H9 (cell line): ENCODE results near the gene XRN1. TPM values are rescaled to one million over a fixed set of nuclear protein-coding genes. Genes with fewer than 3 reads are reported as not detected.

Source experiments
- DNase-seq: peaks from one replicate; pipeline ENCODE4 v3.0.0-alpha.2; 2017
- H2AFZ ChIP-seq: one replicate; pipeline ENCODE4 v1.6.1; 2013; ENCODE audit warnings: mild to moderate bottlenecking, low read length, control low read depth, moderate library complexity
- H2AK5ac ChIP-seq: 2 replicates; pipeline ENCODE4 v1.6.1; 2013; ENCODE audit warnings: low read length, control low read depth, mixed read lengths; ENCODE audit not compliant: insufficient read length
- H2BK120ac ChIP-seq: one replicate; pipeline ENCODE4 v1.6.1; 2013; ENCODE audit warnings: low read depth, mild to moderate bottlenecking, low read length, control low read depth, inconsistent platforms; ENCODE audit not compliant: poor library complexity, severe bottlenecking
- H2BK12ac ChIP-seq: 2 replicates; pipeline ENCODE4 v1.6.1; 2013; ENCODE audit warnings: low read length, control low read depth, mixed read lengths, low read depth; ENCODE audit not compliant: insufficient read length
- H2BK15ac ChIP-seq: 2 replicates; pipeline ENCODE4 v1.6.1; 2013; ENCODE audit warnings: low read depth, low read length, control low read depth
- H2BK20ac ChIP-seq: one replicate; pipeline ENCODE4 v1.6.1; 2013; ENCODE audit warnings: low read depth, mild to moderate bottlenecking, low read length, control low read depth, inconsistent platforms; ENCODE audit not compliant: poor library complexity, severe bottlenecking
- H2BK5ac ChIP-seq: 2 replicates; pipeline ENCODE4 v1.6.1; 2013; ENCODE audit warnings: low read length, control low read depth, mixed read lengths; ENCODE audit not compliant: insufficient read length
- H3K14ac ChIP-seq: 2 replicates; pipeline ENCODE4 v1.6.1; 2013; ENCODE audit warnings: low read length, control low read depth; ENCODE audit not compliant: insufficient read depth
- H3K18ac ChIP-seq: 2 replicates; pipeline ENCODE4 v1.6.1; 2013; ENCODE audit warnings: low read depth, mild to moderate bottlenecking, mixed read lengths, low read length, control low read depth; ENCODE audit not compliant: insufficient read length
- H3K23ac ChIP-seq: 2 replicates; pipeline ENCODE4 v1.6.1; 2013; ENCODE audit warnings: low read length, control low read depth, mixed read lengths, low read depth; ENCODE audit not compliant: insufficient read length
- H3K23me2 ChIP-seq: 2 replicates; pipeline ENCODE4 v1.6.1; 2013; ENCODE audit warnings: low read depth, mild to moderate bottlenecking, mixed read lengths, low read length, control low read depth; ENCODE audit not compliant: insufficient read length, poor library complexity, severe bottlenecking
- H3K27ac ChIP-seq: 2 replicates; pipeline ENCODE4 v1.5.1; 2013; ENCODE audit warnings: low read length, control low read depth, mixed read lengths, low read depth; ENCODE audit not compliant: insufficient read length
- H3K27me3 ChIP-seq: 2 replicates; pipeline ENCODE4 v1.6.1; 2013; ENCODE audit warnings: low read length, control low read depth, inconsistent platforms; ENCODE audit not compliant: insufficient read depth
- H3K4ac ChIP-seq: 2 replicates; pipeline ENCODE4 v1.6.1; 2013; ENCODE audit warnings: low read depth, mild to moderate bottlenecking, control low read depth, inconsistent platforms, low read length, moderate library complexity
- H3K4me1 ChIP-seq: 2 replicates; pipeline ENCODE4 v1.6.1; 2013; ENCODE audit warnings: low read length, control low read depth, inconsistent platforms; ENCODE audit not compliant: insufficient read depth
- H3K4me2 ChIP-seq: 2 replicates; pipeline ENCODE4 v1.6.1; 2013; ENCODE audit warnings: low read length, control low read depth, mixed read lengths; ENCODE audit not compliant: insufficient read length, insufficient read depth
- H3K56ac ChIP-seq: 2 replicates; pipeline ENCODE4 v1.6.1; 2013; ENCODE audit warnings: low read depth, mild to moderate bottlenecking, mixed read lengths, low read length, control low read depth; ENCODE audit not compliant: insufficient read length
- H3K79me1 ChIP-seq: 2 replicates; pipeline ENCODE4 v1.6.1; 2013; ENCODE audit warnings: low read depth, mild to moderate bottlenecking, moderate library complexity, low read length, control low read depth, inconsistent platforms; ENCODE audit not compliant: insufficient read depth, poor library complexity, severe bottlenecking
- H3K79me2 ChIP-seq: 2 replicates; pipeline ENCODE4 v1.6.1; 2013; ENCODE audit warnings: low read length, control low read depth, inconsistent platforms; ENCODE audit not compliant: insufficient read depth
- H3K9ac ChIP-seq: 2 replicates; pipeline ENCODE4 v1.6.1; 2013; ENCODE audit warnings: low read length, control low read depth, mixed read lengths; ENCODE audit not compliant: insufficient read length; ENCODE audit errors: extremely low read depth
- H3K9me3 ChIP-seq: one replicate; pipeline ENCODE4 v1.6.1; 2013; ENCODE audit warnings: low read depth, low read length, inconsistent platforms; ENCODE audit not compliant: control insufficient read depth
- H3T11ph ChIP-seq: one replicate; pipeline ENCODE4 v1.6.1; 2013; ENCODE audit warnings: mild to moderate bottlenecking, low read length, control low read depth, inconsistent platforms
- H4K20me1 ChIP-seq: one replicate; pipeline ENCODE4 v1.6.1; 2013; ENCODE audit not compliant: control insufficient read depth, insufficient read length, insufficient read depth
- H4K5ac ChIP-seq: 2 replicates; pipeline ENCODE4 v1.6.1; 2013; ENCODE audit warnings: low read depth, mild to moderate bottlenecking, mixed read lengths, low read length, control low read depth; ENCODE audit not compliant: insufficient read length
- H4K8ac ChIP-seq: replicated peaks from 2 replicates; pipeline ENCODE4 v1.6.1; 2013; ENCODE audit warnings: low read length, control low read depth, mixed read lengths, low read depth; ENCODE audit not compliant: insufficient read length
- H4K91ac ChIP-seq: 2 replicates; pipeline ENCODE4 v1.6.1; 2013; ENCODE audit warnings: low read depth, mild to moderate bottlenecking, moderate library complexity, mixed read lengths, low read length, control low read depth; ENCODE audit not compliant: insufficient read length
- H3K27ac Mint-ChIP-seq, 3 experiments: 2 replicates in 2 of 3; 3 replicates in 1 of 3; pipeline ENCODE4 v1.8.0; 2020 to 2021; ENCODE audit warnings: mixed read lengths in 3 of 3, mild to moderate bottlenecking in 1 of 3, moderate library complexity in 1 of 3
- H3K27me3 Mint-ChIP-seq: 2 replicates; pipeline ENCODE4 v1.8.0; 2021; ENCODE audit warnings: low read depth, mild to moderate bottlenecking, moderate library complexity, mixed read lengths
- H3K36me3 Mint-ChIP-seq, 3 experiments: 2 replicates in 2 of 3; 3 replicates in 1 of 3; pipeline ENCODE4 v1.8.0; 2020 to 2021; ENCODE audit warnings: low read depth in 3 of 3, mixed read lengths in 3 of 3; ENCODE audit not compliant: insufficient read depth in 1 of 3
- H3K4me1 Mint-ChIP-seq, 2 experiments: 2 replicates each; pipeline ENCODE4 v1.8.0; 2020; ENCODE audit warnings: mixed read lengths in 2 of 2
- H3K4me3 Mint-ChIP-seq, 2 experiments: 2 replicates in 1 of 2; 3 replicates in 1 of 2; pipeline ENCODE4 v1.8.0; 2020 to 2021; ENCODE audit warnings: mild to moderate bottlenecking in 2 of 2, mixed read lengths in 2 of 2, moderate library complexity in 1 of 2
- H3K9me3 Mint-ChIP-seq, 2 experiments: 2 replicates in 1 of 2; 3 replicates in 1 of 2; pipeline ENCODE4 v1.8.0; 2020; ENCODE audit warnings: mild to moderate bottlenecking in 2 of 2, mixed read lengths in 2 of 2, moderate library complexity in 1 of 2
- CTCF ChIP-seq: fragments of 200-600 bp; sonication (generic); conservative IDR thresholded peaks from 3 replicates; pipeline ENCODE4 v1.8.0; 2021; ENCODE audit warnings: antibody characterized with exemption, mild to moderate bottlenecking
- WGBS: extraction: QIAGEN DNeasy Blood & Tissue Kit; methylation state at CpG from one replicate; pipeline ENCODE4 v1.1.7; 2013; ENCODE audit warnings: missing lambda C conversion rate, low lambda C conversion rate, mixed read lengths; ENCODE audit not compliant: insufficient read length; ENCODE audit errors: extremely low coverage; 5-methylcytosine and 5-hydroxymethylcytosine counted together
- total RNA-seq: library from RNA; stranded (reverse); gene quantifications from 2 replicates; pipeline ENCODE4 v1.2.1, GENCODE V29; 2021

The XRN1 gene
- total RNA-seq, 1 experiment from 2014 or later = 15.0 TPM

- Histone ChIP-seq H4K20me1 (no peaks in the 10 kb centered on the region), H3K4me2 (no peak overlapping the region)
- no CpG with 5 or more reads among the region's 5 CpGs for WGBS
Measured at GRCh38 chr3:142287866-142288638, 159.8 kb downstream of the XRN1 start.

More at GRCh38 chr3:142287866-142288638, 159.8 kb downstream of the XRN1 start:
- Mint-ChIP-seq H3K27me3 (no peaks in the 10 kb centered on the region; the same call in 1 of the 2 replicates), H3K27ac (no peak overlapping the region), H3K36me3 (peaks cover 15 to 40% (median 21%) of the 10 kb centered on the region in 3 experiments), H3K4me3 (no peak overlapping the region), H3K4me1 (peaks cover 0 to 3% of the 10 kb centered on the region in 2 experiments; a peak in 1 of 4 replicates), H3K9me3 (peaks cover 49 to 55% of the 10 kb centered on the region in 2 experiments)
- no peak overlapping the region for H2BK12ac ChIP-seq
- H2BK5ac ChIP-seq = no peak overlapping the region
- no peaks in the 10 kb centered on the region for H3K79me1 ChIP-seq
- no peak overlapping the region for H2BK120ac ChIP-seq
- no peaks in the 10 kb centered on the region for H3K79me2 ChIP-seq
- H2BK15ac ChIP-seq = no peak overlapping the region
- no peak overlapping the region for H2BK20ac ChIP-seq
- H4K8ac ChIP-seq = no peak overlapping the region
- H3K56ac ChIP-seq = no peak overlapping the region
- H3K18ac ChIP-seq = no peak overlapping the region
- no peak for TF ChIP-seq CTCF
- H4K91ac ChIP-seq = no peak overlapping the region
- no peaks in the 10 kb centered on the region for H3K4me1 ChIP-seq
- H3K23me2 ChIP-seq = no peaks in the 10 kb centered on the region
- H3K14ac ChIP-seq = no peak overlapping the region
- no peak overlapping the region for H2AK5ac ChIP-seq
- H3K9me3 ChIP-seq = peaks cover 26% of the 10 kb centered on the region
- H3T11ph ChIP-seq = no peak overlapping the region
- no peak for DNase-seq
- H3K4ac ChIP-seq = no peak overlapping the region
- H3K27me3 ChIP-seq = no peaks in the 10 kb centered on the region
- no peak overlapping the region for H3K23ac ChIP-seq
- H3K27ac ChIP-seq = no peak overlapping the region
- no peak overlapping the region for H3K9ac ChIP-seq
- H4K5ac ChIP-seq = no peak overlapping the region
- H2AFZ ChIP-seq = no peak overlapping the region
